GM18520 (cell line): ENCODE data around the gene C1RL.

Experiments
- ATAC-seq: cut with Tn5 transposase; IDR thresholded peaks from one replicate; pipeline ENCODE4 v1.9.1; 2021; ENCODE audit not compliant: unreplicated experiment

C1RL gene, protein sequence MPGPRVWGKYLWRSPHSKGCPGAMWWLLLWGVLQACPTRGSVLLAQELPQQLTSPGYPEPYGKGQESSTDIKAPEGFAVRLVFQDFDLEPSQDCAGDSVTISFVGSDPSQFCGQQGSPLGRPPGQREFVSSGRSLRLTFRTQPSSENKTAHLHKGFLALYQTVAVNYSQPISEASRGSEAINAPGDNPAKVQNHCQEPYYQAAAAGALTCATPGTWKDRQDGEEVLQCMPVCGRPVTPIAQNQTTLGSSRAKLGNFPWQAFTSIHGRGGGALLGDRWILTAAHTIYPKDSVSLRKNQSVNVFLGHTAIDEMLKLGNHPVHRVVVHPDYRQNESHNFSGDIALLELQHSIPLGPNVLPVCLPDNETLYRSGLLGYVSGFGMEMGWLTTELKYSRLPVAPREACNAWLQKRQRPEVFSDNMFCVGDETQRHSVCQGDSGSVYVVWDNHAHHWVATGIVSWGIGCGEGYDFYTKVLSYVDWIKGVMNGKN

GRCh38 chr12:7108796-7109571 lies at the start of gene C1RL:
Gene C1RL (minus strand): TSS chr12:7109214. CDS start chr12:7109180, 34 bp downstream.
- no peak for ATAC-seq

- no peak for ATAC-seq
Measured at GRCh38 chr12:7157391-7157790, 48.4 kb upstream of the C1RL start.

DNA sequence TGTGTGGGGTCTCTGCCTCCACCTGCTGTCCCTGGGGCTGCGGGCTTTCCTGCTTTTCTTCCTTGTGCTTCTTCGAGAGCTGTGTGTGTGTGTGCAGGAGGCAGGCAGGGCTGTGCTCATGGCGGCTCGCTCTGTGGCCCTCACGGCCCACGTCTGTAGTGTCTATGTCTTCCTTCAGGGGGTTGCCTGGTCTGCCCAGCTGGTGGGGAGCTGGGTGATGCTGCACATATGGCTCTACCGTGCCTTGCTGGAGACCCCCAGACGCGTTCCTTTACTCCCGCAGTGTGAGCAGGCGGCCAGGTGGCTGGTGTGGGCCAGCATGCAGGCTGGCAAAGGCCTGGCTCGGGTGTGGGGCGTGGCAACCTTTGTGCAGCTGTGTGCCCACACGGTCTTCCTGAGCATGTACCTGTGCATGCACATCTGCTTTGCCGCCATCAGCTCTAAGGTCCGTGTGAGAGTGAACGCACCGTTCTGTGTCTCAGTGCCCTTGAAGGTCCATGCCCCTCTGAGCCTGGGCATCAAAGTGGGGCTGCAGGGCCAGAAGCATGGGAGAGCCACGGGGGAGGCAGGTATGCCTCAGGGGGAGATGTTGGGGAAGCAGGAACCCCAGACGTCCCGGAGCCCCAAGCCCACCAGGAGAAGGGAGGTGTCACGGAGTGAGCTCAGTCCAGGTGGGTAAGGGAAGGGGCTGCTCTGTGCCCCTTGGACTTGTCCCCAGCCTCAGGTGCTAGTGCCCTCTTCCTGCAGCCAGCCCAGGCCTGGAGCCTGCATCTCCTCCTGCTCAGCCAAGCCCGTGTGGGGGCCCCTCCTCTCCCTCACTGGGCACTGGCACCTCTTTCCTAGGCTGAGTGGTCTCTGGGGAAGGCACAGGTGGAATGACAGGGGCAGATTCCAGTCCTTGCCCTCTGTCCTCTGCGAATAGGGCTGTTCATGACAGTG lies 47.5 kb upstream of the C1RL start:
- ATAC-seq = no peak

DNA sequence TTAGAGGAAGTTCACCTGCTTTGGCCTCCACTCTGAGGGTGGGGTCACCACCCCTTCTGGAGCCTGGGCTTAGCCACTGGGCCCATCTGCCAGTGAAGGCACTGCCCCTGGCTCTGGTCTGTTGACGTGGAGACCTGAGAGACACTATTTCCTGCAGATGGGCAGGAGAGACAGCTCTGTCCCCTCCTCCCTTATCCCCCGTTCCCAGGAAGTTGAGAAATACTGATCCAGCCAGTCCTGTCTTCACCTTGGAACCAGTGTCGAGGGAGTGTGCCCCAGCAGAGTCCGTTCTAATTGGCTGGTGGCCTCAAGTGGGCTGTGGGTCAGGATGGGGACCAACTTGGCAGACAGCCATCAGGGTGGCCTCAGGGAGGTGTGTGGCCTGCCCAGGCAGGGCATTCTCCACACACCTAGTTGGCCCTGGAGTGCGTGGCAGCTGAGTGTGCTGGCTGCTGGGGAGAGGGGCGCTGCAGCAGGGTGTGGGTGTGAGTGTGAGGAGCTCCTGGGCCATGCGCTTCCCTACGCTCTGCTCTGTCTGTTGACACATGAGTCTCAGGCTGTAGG lies 46.5 kb upstream of the C1RL start:
- ATAC-seq = no peak

DNA sequence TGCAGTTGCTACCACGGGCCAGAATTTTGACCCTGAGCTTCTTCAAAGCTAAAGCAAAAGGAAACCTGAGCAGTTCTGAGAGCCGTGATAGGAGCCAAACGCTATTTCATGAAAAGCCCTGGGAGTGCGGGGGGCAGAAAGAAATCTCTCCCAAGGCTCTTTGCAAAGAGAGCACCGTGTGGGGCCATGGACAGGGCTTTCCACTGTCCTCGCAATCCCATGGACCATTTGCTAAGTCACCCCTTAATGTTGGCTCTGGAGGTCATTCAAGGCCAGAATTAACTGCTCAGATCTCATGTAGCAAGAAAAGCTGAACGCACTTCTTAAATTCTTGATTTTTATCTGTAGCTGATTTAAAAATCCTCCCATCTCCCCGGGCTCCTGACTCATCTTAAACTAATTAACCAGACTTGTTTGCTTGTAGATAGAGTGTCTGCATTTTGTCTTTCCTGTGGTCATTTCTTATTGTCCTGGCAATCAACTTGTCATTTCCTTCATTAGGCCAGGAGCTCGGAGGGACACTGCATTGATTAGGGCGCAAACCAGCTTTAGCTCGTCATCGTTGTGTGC lies 46.0 kb upstream of the C1RL start:
- ATAC-seq = no peak

GRCh38 chr12:7154042-7154441 lies 45.0 kb upstream of the C1RL start:
- no peak for ATAC-seq

- ATAC-seq = no peak
Measured at GRCh38 chr12:7152818-7153217, 43.8 kb upstream of the C1RL start.

DNA sequence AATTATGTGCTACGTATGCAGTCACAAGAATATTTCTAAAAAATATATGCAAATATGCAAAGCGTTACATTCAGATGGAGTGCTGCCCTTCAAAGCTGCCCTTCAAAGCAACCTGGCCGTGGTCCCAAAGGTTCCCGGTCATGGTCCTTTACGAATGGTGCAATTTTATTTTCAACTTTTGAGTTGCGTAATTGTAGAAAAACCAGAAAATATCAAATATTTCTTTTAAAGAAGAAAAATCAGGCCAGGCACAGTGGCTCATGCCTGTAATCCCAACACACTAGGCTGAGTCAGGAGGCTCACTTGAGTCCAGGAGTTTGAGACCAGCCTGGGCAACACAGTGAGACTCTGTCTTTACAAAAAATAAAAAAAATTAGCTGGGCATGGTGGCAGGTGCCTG lies 42.5 kb upstream of the C1RL start:
- ATAC-seq = no peak

GRCh38 chr12:7150841-7151240 lies 41.8 kb upstream of the C1RL start:
- no peak for ATAC-seq

GRCh38 chr12:7150356-7150755 lies 41.3 kb upstream of the C1RL start:
- no peak for ATAC-seq

DNA sequence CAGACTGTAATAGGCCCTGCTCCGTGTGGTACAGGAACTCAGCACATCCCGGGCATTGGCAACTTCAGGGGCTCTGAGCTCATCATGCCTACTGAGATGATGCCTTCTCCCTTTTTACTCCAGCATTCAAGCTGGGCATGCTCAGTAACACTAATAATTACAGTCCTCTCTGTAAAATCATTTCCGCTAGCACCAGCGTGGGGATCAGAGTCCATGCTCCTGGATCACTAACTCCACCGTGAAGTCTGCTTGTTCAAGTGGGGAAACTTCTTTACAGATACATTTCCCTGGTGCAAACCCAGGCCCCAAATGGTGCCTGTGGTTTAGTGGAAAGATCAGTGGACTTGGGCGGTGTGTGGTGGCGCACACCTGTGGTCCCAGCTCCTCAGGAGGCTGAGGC lies 37.9 kb upstream of the C1RL start:
- ATAC-seq = no peak

GRCh38 chr12:7146228-7146627 lies 37.2 kb upstream of the C1RL start:
- ATAC-seq = no peak

DNA sequence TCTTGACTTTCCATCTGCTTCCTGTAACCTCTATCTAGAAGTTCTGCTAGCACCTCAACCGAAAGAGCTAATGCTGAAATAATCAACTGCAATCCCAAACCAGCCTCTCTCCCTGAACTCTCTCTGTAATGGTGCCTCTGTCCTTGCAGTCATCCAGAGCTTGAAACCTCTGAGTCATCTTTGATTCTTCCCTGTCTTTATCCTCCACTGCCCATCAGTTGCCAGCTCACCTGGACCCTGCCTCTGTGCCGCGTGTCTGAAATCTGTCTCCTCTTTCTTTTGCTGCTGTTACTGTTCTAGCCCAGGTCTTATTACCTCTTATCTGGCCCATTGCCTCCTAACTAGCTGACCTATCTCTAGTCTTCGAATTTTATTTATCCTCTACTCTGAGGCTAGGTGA lies 36.7 kb upstream of the C1RL start:
- no peak for ATAC-seq

DNA sequence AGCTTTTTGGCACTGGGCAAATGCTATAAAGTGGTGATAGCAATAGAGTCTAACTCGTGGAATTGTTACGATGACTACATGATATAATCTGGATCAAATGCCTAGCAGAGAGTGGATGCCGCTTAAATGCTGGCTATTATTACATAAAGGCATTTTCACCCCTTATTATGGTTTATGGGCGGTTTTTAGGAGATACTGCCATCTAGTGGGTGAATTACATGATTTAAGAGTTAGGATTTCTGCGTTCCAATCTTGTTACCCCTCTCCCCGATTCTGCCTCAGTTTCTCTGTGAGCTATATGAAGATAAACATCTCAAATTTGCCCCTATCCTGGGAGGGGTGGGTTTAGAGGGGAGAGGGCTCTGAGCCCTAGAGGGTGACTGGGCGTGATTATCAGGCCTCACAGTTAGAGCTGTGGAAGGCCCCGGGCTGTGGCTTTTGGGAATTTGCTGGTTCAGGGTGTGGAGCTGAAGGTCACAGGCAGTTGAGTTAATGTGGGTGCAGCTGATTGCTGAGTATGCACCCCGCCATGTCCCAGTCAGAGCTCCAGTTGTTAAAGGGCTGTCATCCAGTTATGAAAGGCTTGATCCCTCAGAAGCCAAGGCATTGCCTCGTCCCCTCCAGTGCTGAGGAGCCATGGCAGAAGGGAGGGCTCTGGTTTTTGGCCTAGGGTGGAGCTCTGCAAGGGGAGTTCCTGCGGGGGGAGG lies 35.6 kb upstream of the C1RL start:
- no peak for ATAC-seq

DNA sequence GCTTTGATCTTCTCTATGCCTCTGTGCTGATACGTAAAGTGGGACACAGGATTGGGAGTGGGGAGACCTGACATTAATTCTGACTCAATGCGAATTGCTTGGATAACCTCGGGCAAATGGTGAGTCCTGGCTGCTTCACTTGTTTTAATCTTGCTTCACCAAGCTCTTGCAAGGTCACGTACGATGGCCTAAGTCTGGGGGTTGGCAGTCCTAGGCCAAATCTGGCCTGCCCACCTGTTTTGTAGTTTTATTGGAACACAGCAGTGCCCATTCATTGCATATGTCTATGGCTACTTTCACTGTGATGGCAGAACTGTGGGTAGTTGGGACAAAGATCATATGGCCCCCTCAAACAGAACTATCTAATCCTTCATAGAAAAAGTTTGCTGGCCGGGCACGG lies 34.5 kb upstream of the C1RL start:
- no peak for ATAC-seq

GRCh38 chr12:7142809-7143465 lies 33.9 kb upstream of the C1RL start:
- ATAC-seq = no peak

- no peak for ATAC-seq
Measured at GRCh38 chr12:7142056-7142644, 33.1 kb upstream of the C1RL start.

- no peak for ATAC-seq
Measured at GRCh38 chr12:7141351-7142005, 32.5 kb upstream of the C1RL start.
